Midbrain (tissue), 1 donor: ENCODE results near the gene SIDT1.

Experiments used
- DNase-seq: peaks from one replicate; lab custom pipeline; 2025; lab: John Stamatoyannopoulos, UW

SIDT1 gene

GRCh38 chr3:113546414-113546893 is 14.1 kb downstream of the SIDT1 start:
- DNase-seq, result no peak

GRCh38 chr3:113548501-113548900 is 16.1 kb downstream of the SIDT1 start:
- no peak for DNase-seq

GRCh38 chr3:113551820-113552219 is 19.5 kb downstream of the SIDT1 start:
- no peak for DNase-seq

GRCh38 chr3:113552851-113553250 is 20.5 kb downstream of the SIDT1 start:
- DNase-seq, result no peak

- DNase-seq, result no peak
These were observed 22.8 kb downstream of the SIDT1 start for GRCh38 chr3:113555138-113555537.

GRCh38 chr3:113556316-113556945 is 24.1 kb downstream of the SIDT1 start:
- no peak for DNase-seq

GRCh38 chr3:113556946-113557335 is 24.6 kb downstream of the SIDT1 start:
- no peak for DNase-seq

GRCh38 chr3:113557374-113557773 is 25.0 kb downstream of the SIDT1 start:
- DNase-seq, result no peak

GRCh38 chr3:113559009-113559408 is 26.7 kb downstream of the SIDT1 start:
- DNase-seq, result no peak

GRCh38 chr3:113560271-113560670 is 27.9 kb downstream of the SIDT1 start:
- no peak for DNase-seq

GRCh38 chr3:113560831-113561623 is 28.7 kb downstream of the SIDT1 start:
- no peak for DNase-seq

GRCh38 chr3:113565555-113565954 is 33.2 kb downstream of the SIDT1 start:
- DNase-seq, result no peak

- DNase-seq, result no peak
These were observed 37.8 kb downstream of the SIDT1 start for GRCh38 chr3:113570158-113570557.

GRCh38 chr3:113571360-113571759 is 39.0 kb downstream of the SIDT1 start:
- DNase-seq, result no peak

GRCh38 chr3:113573728-113574127 is 41.4 kb downstream of the SIDT1 start:
- DNase-seq, result no peak

- no peak for DNase-seq
These were observed 41.9 kb downstream of the SIDT1 start for GRCh38 chr3:113574213-113574612.

GRCh38 chr3:113575206-113575605 is 42.9 kb downstream of the SIDT1 start:
- no peak for DNase-seq

GRCh38 chr3:113585228-113585627 is 52.9 kb downstream of the SIDT1 start:
- no peak for DNase-seq

GRCh38 chr3:113585720-113586119 is 53.4 kb downstream of the SIDT1 start:
- no peak for DNase-seq

- no peak for DNase-seq
These were observed 56.5 kb downstream of the SIDT1 start for GRCh38 chr3:113588806-113589205.

- DNase-seq, result no peak
These were observed 57.6 kb downstream of the SIDT1 start for GRCh38 chr3:113589971-113590370.

- no peak for DNase-seq
These were observed 58.6 kb downstream of the SIDT1 start for GRCh38 chr3:113590983-113591382.

- no peak for DNase-seq
These were observed 61.7 kb downstream of the SIDT1 start for GRCh38 chr3:113594066-113594465.
